ENCODE results near the gene SCNN1A.
"Not testable (repeated sequence)": the region's sequence is repeated elsewhere in the genome, so short reads cannot be mapped to it uniquely, and the experiment has no call there.

- not testable (repeated sequence) for TF ChIP-seq EZH2 (IDR thresholded peaks at IDR 0.05; ENCODE audit: borderline replicate concordance, insufficient read depth, low read depth, low read length, poor library complexity, severe bottlenecking); CTCF (IDR thresholded peaks at IDR 0.05)
These were observed 31.2 kb downstream of the SCNN1A start for GRCh38 chr12:6344101-6344660.

Measured in B cell (primary cell).